Forelimb muscle (tissue), 1 donor: ENCODE results near the gene LMAN2. TPM values are rescaled to one million over a fixed set of nuclear protein-coding genes. Genes with fewer than 3 reads are reported as not detected.
"Not testable (repeated sequence)": the region's sequence is repeated elsewhere in the genome, so short reads cannot be mapped to it uniquely, and the experiment has no call there.

Experiments
- DNase-seq: peaks from one replicate; pipeline ENCODE4 v3.0.0-alpha.2; 2013; ENCODE audit warnings: low read depth
- polyA plus RNA-seq: library from polyadenylated mRNA; unstranded; fragments of 120-200 nt; gene quantifications from one replicate; pipeline ENCODE4 v1.2.1, GENCODE V29; 2013; ENCODE audit not compliant: insufficient read length

The LMAN2 gene
- polyA plus RNA-seq, 1 donor: 65.7 TPM

DNA sequence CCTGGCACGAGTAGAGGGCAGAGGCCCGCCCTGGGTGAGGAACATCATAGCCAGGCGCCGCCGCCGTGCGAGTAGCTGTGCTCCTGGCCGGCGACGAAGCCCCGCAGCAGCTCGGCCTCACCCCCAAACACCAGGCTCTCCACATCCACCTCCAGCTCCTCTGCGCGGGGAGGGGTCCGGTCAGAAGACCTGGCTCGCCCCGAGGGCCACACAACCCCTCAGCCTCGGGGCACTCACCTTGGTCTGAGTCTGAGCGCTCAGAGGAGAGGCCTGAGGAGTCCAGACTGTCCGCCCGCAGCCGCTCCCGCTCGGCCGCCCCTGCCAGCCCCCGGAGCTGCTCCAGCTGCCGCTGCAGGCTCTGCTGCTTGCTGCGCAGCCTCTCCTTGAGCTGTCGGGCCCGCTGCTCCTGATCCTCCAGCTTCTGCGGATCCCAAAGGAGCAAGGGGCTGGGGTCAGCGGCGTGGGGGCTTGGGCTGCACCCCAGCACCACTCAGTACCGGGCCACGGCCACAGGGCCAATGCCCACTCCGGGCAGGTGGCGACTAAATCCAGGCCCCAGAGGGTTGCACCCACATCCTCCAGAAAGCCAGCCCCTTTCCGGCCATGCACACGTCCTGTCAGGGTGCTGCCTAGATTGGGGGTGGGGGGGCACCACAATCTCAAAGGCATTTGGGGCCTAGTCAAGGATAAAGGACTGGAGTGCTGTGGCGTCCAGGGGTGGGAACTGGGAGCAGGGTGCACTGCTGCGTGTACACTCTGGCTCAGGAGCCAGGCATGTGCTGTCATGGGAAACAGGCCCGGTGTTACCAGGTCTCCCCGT is 43.7 kb downstream of the LMAN2 start:
- DNase-seq: no peak

GRCh38 chr5:177306674-177307543 is 44.6 kb downstream of the LMAN2 start:
- DNase-seq: no peak

DNA sequence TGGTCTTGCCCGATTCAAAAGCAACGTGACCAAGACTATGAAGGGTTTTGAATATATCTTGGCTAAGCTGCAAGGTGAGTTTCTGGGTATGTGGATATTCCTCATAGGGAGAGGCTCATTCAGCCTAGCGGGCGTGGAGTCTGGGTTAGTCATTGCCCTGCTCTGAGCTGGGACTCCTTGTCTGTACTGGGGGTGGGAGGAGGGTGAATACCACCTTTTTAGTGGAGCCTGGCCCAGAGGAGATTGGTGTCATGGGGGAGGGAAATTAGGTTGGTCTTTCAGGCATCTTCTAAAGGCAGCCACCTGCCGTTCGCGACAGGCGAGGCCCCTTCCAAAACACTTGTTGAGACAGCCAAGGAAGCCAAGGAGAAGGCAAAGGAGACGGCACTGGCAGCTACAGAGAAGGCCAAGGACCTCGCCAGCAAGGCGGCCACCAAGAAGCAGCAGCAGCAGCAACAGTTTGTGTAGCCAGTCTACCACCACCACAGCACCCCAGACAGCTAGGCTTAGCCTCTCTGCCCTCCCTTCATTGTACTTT is 45.3 kb downstream of the LMAN2 start:
- DNase-seq: not testable (repeated sequence)

DNA sequence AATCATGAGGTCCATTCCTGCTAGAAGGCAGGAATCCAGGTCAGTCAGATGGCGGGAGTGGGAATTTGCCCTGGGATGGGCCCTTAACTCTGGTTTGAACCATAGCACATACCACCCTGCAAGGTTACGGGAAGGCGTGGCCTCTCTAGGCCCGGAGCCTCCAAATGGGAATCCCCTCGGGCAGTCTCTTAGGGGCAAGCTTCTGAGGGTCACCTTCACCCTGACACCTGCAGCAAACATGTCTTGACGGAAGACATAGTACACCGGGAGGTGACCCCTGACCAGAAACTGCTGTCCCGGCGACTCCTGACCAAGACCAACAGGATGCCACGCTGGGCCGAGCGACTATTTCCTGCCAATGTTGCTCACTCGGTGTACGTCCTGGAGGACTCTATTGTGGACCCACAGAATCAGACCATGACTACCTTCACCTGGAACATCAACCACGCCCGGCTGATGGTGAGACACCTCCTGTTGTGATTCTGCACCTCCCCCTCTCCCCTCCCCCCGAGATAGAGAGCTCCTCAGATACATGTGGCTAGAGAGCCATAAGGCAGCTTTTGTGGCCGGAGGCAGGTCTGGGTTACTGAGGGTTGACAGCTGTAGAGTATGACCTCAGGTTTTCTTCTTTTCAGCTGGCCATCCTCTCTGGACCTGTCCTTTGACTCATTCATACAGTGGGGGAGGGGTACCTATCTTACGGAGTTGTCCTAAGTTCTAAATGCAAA is 46.9 kb downstream of the LMAN2 start:
- DNase-seq: no peak

- no peak for DNase-seq
These were observed 47.5 kb downstream of the LMAN2 start for GRCh38 chr5:177303925-177304391.

- no peak for DNase-seq
These were observed 48.1 kb downstream of the LMAN2 start, which contains the start of the genes PRELID1 and RAB24 for GRCh38 chr5:177303121-177303924. Gene PRELID1, plus strand, starts transcription at chr5:177303799. Its CDS starts 187 bp downstream, at chr5:177303986. Gene RAB24, minus strand, starts transcription at chr5:177303719. Its CDS starts 431 bp downstream, at chr5:177303288.

- DNase-seq: no peak
These were observed 48.9 kb downstream of the LMAN2 start for GRCh38 chr5:177302354-177303110.

- no peak for DNase-seq
These were observed 49.8 kb downstream of the LMAN2 start for GRCh38 chr5:177301503-177302165.

DNA sequence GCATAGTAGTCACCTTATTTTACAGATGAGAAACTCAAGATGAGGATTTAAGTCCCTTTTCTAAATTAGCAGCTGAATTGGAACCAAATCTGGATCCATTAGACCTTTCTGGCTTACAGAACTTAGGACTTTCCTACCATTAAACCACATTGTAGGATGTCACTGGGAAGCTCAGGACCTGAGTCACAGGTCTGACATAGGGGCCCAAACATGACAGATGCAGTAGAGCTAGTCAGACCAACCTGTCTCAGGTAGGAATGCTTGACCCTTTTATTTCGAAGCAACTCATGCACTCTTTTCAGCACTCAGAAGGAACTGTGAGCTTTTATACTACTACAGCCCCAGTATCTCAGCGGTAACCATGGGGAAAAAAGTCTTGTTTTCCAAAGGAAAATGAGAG is 50.5 kb downstream of the LMAN2 start:
- DNase-seq: no peak

DNA sequence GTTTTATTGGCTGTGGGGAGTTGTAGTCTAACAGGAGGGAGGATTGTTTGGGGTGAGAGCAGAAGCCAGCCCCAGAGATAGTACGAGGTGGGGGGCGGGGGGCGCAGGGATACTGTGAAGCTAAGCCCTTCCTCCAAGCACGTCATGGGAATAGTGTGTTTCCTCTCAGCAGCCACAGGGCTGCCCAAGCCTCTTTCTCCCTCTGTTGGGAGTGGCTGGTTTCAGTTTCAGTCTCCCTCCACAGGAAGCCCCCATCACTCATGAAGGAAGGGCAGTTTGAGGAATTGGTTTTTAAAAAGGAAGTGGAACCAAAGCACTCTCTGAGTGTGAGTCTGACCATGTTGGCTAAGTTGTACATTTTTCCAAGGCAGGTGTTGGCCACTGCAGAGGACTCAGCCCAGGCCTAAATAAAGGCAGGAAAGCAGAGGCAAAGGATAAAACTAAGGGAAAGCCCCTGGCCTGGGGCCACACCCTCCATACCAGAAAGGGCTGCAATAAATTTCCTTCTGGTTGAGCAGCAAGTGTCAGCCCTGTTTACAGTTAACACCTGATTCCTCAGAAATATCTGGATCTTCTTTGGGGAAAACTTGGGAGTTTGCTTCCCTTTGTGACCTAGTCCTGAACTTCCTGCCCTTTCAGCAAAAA is 51.1 kb downstream of the LMAN2 start:
- DNase-seq: no peak

GRCh38 chr5:177299697-177300096 is 51.8 kb downstream of the LMAN2 start:
- DNase-seq: no peak

DNA sequence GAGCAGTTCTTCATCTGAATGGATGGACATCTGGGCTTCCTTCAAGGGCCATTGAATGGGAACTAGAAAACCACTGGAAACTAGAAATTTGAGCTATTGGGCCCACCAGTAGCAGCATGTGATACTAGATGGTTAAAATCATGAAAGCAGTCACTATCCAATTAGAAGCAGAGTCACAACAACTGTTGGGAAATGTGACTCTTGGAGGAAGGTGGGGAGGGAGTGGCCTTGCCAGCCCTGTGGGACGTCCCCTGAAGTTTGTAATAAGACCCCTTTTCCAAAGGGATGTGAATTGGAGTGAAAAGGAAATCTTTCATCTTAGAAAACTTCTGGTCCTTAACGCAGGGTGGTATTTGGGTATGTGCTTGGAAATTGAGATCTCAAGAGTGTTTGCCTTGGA is 53.5 kb downstream of the LMAN2 start:
- no peak for DNase-seq

GRCh38 chr5:177296581-177296980 is 54.9 kb downstream of the LMAN2 start:
- DNase-seq: no peak

DNA sequence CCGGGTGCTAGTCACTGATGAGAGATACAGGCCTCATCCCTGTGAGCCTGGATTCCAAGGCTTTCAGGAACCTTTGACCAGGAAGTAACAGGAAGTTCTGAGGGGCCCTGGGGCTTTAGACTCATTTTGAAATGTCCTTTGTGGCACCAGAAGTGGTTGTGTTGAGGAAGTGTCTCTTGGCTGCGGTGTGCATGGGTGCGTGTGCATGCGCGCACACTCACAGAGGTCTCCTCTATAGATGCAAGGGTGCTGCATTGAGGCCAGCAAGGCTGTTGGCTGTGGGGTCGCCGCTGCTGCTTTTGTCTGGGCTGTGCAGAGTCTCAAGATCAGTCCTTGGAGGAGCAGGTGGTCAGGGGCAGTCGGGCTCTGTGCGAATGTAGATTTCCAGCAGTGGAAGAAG is 55.5 kb downstream of the LMAN2 start:
- no peak for DNase-seq

- DNase-seq: no peak
These were observed 56.8 kb downstream of the LMAN2 start for GRCh38 chr5:177294632-177295031.

DNA sequence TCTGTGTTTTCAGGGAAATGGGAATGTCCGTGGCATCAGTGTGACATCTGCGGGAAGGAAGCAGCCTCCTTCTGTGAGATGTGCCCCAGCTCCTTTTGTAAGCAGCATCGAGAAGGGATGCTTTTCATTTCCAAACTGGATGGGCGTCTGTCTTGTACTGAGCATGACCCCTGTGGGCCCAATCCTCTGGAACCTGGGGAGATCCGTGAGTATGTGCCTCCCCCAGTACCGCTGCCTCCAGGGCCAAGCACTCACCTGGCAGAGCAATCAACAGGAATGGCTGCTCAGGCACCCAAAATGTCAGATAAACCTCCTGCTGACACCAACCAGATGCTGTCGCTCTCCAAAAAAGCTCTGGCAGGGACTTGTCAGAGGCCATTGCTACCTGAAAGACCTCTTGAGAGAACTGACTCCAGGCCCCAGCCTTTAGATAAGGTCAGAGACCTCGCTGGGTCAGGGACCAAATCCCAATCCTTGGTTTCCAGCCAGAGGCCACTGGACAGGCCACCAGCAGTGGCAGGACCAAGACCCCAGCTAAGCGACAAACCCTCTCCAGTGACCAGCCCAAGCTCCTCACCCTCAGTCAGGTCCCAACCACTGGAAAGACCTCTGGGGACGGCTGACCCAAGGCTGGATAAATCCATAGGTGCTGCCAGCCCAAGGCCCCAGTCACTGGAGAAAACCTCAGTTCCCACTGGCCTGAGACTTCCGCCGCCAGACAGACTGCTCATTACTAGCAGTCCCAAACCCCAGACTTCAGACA is 57.5 kb downstream of the LMAN2 start:
- no peak for DNase-seq

DNA sequence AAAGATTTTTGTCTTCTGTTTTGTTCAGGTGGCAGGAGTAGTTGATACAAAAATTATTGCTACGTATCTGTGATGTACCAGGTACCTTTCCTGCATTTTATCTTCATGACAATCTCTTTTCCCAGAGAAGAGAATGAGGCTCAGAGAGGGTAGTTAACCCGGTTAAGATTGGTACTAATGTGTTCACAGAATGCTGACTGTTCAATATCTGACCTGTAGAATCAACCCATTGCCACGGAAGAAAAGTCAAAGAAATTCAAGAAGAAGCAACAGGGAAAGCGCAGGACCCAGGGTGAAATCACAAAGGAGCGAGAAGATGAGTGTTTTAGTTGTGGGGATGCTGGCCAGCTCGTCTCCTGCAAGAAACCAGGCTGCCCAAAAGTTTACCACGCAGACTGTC is 59.7 kb downstream of the LMAN2 start:
- no peak for DNase-seq
